Mucosa of stomach (tissue), 1 donor: ENCODE data around the gene BAD.
A peak's percentile ranks its signal among the peaks of the same experiment; 100 is the strongest.
"Not testable (repeated sequence)": the region's sequence is repeated elsewhere in the genome, so short reads cannot be mapped to it uniquely, and the experiment has no call there.

Source experiments
- H3K27me3 ChIP-seq: one replicate; pipeline ENCODE4 v1.7.0; 2013; ENCODE audit warnings: mild to moderate bottlenecking, low read length; ENCODE audit not compliant: control insufficient read depth, insufficient read depth
- H3K36me3 ChIP-seq: one replicate; pipeline ENCODE4 v1.7.0; 2013; ENCODE audit warnings: low read length; ENCODE audit not compliant: control insufficient read depth, insufficient read depth
- H3K4me1 ChIP-seq: one replicate; pipeline ENCODE4 v1.7.0; 2013; ENCODE audit warnings: mild to moderate bottlenecking, low read length; ENCODE audit not compliant: control insufficient read depth, insufficient read depth
- H3K4me3 ChIP-seq: one replicate; pipeline ENCODE4 v1.7.0; 2013; ENCODE audit warnings: low read length
- H3K9ac ChIP-seq: one replicate; pipeline ENCODE4 v1.7.0; 2013; ENCODE audit warnings: mild to moderate bottlenecking, low read length, moderate library complexity
- H3K9me3 ChIP-seq: one replicate; pipeline ENCODE4 v1.7.0; 2013; ENCODE audit warnings: mild to moderate bottlenecking, low read length, moderate library complexity; ENCODE audit not compliant: control insufficient read depth
- donor health status: Pancreatic carcinoma.

The BAD gene

DNA sequence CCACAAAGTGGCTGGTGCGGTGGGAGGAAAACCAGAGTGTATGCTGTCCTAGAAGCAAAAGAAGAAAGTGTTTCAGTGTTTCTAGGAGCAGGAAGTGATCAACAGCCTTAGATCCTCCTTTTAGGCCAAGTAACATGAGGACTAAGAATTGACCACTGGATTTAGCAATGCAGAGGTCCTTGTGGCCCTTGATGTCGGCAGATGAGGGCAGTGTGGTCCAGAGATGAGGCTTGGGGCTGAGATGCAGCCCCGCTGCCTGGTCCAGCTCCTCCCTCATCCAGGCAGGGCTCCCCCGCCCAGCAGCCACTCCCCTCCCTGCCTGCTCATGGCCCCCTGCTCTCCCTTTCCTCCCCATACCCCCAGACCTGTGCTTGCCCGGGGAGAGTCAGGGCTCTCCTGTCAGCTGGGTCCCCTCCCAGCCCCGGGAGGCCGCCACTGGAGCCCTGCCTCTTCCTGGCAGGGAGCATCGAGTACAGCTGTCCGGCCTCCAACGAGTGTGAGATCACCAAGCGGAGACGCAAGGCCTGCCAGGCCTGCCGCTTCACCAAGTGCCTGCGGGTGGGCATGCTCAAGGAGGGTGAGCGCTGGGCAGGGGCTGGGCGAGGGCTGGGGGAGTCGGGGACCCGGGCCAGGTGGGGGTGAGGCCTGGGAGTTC, 29.2 kb upstream of the BAD start:
- Histone ChIP-seq H3K4me3 (no peak overlapping the region), H3K27me3 (no peaks in the 10 kb centered on the region), H3K9ac (no peak overlapping the region), H3K9me3 (no peaks in the 10 kb centered on the region), H3K36me3 (peaks cover 14% of the 10 kb centered on the region), H3K4me1 (peaks cover 7% of the 10 kb centered on the region)

DNA sequence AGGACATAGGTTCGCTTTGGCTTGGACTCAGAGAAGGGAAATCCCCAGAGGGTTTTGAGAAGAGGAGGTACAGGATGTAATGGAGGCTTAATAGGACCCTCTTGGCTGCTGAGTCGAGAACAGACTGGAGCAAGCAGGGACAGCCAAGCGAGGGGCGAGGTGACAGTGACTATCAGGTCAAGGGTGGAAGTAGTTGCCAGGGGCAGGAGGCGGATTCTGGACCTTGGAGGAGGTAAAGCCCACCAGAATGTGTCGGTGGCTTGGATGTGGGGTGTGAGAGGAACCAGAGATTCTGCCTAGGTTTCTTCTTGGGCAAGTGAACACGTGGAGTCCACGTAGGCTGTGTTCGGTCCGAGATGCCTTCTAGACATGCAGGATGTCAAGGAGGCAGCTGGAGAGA, 28.5 kb upstream of the BAD start:
- no peaks in the 10 kb centered on the region for H3K9me3 ChIP-seq
- H3K4me3 ChIP-seq, result no peak overlapping the region
- H3K4me1 ChIP-seq, result peaks cover 7% of the 10 kb centered on the region
- H3K9ac ChIP-seq, result no peak overlapping the region
- peaks cover 14% of the 10 kb centered on the region for H3K36me3 ChIP-seq
- no peaks in the 10 kb centered on the region for H3K27me3 ChIP-seq

GRCh38 chr11:64307795-64308194, 23.3 kb upstream of the BAD start:
- H3K9ac ChIP-seq, H3K27me3 ChIP-seq, H3K4me3 ChIP-seq, H3K9me3 ChIP-seq, H3K36me3 ChIP-seq: not testable (repeated sequence)
- H3K4me1 ChIP-seq, result peaks cover 25% of the 10 kb centered on the region

- Histone ChIP-seq H3K9ac (peak overlapping the region; percentile 70), H3K27me3 (no peaks in the 10 kb centered on the region), H3K4me3 (peak overlapping the region; percentile 87), H3K4me1 (peaks cover 25% of the 10 kb centered on the region), H3K36me3 (no peaks in the 10 kb centered on the region), H3K9me3 (no peaks in the 10 kb centered on the region)
Observed at GRCh38 chr11:64306876-64307622, 22.6 kb upstream of the BAD start.

- no peaks in the 10 kb centered on the region for H3K27me3 ChIP-seq
- peak overlapping the region; percentile 70 for H3K9ac ChIP-seq
- no peaks in the 10 kb centered on the region for H3K36me3 ChIP-seq
- H3K4me1 ChIP-seq, result peaks cover 25% of the 10 kb centered on the region
- H3K9me3 ChIP-seq, result no peaks in the 10 kb centered on the region
- H3K4me3 ChIP-seq, result peak overlapping the region; percentile 87
Observed at GRCh38 chr11:64306563-64306875, 22.1 kb upstream of the BAD start.

DNA sequence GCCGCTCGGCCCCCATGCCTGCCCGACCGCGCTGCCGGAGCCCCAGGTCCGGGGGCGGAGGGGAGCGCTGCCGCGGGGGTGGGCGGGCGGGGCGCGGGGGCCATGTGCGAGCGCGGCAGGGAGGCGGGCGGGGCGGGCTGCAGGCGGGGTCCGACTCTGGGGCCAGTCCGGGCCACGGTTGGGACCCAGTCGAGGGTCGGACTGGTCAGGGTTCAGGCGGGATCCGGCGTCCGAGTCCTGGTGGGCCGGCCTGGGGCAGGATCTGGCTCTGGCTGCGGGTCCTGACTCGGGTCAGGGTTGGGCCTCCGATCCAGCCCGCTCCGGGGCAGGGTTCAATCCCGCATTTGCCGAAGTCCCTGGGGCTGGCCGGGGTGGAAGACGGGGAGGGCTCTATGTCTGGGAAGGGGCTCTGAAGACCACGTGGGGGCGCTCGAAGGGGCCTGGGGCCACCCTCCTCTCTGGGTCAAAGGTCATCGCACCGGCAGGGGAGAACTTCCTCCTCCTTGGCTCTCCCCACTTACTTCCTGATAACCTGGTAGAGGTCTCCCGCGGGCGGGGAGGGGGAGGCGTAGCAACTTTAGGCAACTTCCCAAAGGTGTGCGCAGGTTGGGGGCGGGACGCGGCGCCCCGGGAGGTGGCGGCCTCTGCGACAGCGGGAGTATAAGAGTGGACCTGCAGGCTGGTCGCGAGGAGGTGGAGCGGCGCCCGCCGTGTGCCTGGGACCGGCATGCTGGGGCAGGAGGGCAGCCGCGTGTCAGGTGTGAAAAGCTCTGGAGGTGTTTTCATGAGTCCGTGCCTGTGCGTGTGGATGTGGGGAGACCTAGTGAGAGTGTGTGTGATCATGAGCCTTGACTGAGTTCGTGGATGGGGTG, 21.5 kb upstream of the BAD start:
- Histone ChIP-seq H3K36me3 (no peaks in the 10 kb centered on the region), H3K9me3 (no peaks in the 10 kb centered on the region), H3K27me3 (peaks cover 1% of the 10 kb centered on the region), H3K9ac (peak overlapping the region; percentile 70), H3K4me3 (peak overlapping the region; percentile 87), H3K4me1 (peaks cover 25% of the 10 kb centered on the region)

DNA sequence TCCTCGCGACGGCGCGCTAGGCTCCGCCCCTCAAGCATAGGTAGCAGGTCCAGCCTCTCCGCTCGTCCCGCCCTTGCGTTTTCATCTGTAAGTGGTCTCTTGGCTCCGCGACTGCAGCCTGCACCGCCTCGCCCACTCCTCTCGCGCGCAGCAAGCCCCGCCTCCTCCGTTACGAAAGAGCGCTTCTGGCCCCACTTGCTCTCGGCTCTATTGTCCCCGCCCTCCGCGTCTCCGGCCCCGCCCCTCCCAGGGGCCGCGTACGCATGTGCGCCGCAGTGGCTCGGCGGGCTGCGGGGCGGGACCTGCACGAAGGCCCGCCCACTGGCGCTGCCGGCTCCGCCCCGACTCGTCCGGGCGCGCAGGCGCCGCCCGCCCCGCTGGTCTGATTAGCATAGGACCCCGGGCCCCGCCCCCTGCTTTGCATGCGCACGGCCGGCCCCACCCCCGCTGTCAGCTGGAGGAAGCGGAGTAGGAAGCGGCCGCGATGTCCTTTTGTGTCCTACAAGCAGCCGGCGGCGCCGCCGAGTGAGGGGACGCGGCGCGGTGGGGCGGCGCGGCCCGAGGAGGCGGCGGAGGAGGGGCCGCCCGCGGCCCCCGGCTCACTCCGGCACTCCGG, 20.7 kb upstream of the BAD start, which contains the start of gene ESRRA:
ESRRA (plus strand) TSS at position 450 of the 616 bp plus-strand sequence. CDS start 1,656 bp downstream, outside the sequence.
- Histone ChIP-seq H3K9ac (peak within 1 kb of the TSS; percentile 82), H3K9me3 (no peaks in the 10 kb centered on the region), H3K27me3 (peaks cover 9% of the 10 kb centered on the region), H3K4me3 (peak within 1 kb of the TSS; percentile 87), H3K36me3 (no peaks in the 10 kb centered on the region), H3K4me1 (peaks cover 33% of the 10 kb centered on the region)

GRCh38 chr11:64304316-64305072, 20.0 kb upstream of the BAD start:
- H3K27me3 ChIP-seq, result peaks cover 16% of the 10 kb centered on the region
- H3K9me3 ChIP-seq, result no peaks in the 10 kb centered on the region
- peak overlapping the region; percentile 64 for H3K4me3 ChIP-seq
- H3K4me1 ChIP-seq, result peaks cover 39% of the 10 kb centered on the region
- peak overlapping the region; percentile 82 for H3K9ac ChIP-seq
- H3K36me3 ChIP-seq, result no peaks in the 10 kb centered on the region

DNA sequence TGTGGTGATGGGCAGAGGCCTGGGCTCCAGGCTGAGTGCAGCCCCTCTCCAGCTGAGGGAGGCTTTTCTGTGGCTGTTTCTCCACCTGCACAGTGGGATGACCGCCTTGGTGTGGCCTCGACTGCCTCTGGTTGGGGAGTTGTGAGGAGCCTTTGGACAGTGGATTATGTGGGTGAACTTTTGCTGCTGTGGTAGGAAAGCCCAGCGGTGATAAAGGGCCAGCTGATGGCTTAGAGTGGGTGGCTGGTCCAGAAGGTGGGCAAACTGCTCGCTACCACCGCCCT, 19.5 kb upstream of the BAD start:
- H3K4me1 ChIP-seq, result peaks cover 45% of the 10 kb centered on the region
- peak overlapping the region; percentile 82 for H3K9ac ChIP-seq
- no peaks in the 10 kb centered on the region for H3K36me3 ChIP-seq
- H3K4me3 ChIP-seq, result peak overlapping the region; percentile 64
- H3K9me3 ChIP-seq, result no peaks in the 10 kb centered on the region
- H3K27me3 ChIP-seq, result peaks cover 21% of the 10 kb centered on the region

DNA sequence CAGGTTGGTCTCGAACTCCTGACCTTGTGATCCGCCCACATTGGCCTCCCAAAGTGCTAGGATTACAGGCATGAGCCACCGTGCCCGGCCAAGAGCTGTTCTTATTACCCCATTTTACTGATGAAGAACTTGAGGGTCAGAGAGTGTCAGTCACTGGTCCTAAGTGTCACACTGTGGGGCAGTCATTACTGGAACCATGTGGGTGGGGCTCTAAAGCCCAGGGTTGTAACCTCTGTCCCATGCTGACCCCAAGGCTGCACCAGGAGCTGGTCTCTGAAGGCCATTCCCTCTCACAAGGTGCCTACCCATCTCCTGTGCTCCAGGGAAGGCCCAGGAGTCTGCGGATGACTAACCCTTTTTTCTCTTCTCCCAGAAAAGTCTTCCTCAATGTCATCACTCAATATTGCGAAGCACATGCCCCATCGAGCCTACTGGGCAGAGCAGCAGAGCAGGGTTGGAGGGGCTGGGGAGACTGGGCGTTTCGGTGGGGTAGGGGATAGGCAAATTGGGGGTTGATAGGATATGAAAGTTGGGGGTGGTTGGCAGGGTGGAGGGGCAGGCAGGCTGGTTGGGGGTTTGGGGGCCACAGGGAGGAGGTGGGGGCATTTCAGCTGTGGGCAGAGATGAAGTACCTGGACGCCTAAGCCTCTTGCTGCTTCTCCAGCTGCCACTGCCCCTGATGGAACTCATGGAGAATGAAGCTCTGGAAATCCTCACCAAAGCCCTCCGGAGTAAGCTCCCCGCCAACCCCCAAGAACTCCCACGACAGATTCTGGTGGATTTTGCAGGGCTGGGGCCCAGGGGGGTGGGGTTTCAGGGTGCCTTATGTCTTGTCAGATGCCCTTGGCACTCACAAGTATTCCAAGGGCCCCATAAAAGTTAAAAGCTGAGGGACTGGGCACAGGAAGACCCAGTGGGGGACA, 18.9 kb upstream of the BAD start:
- Histone ChIP-seq H3K4me3 (no peak overlapping the region), H3K4me1 (peaks cover 45% of the 10 kb centered on the region)

More for the DNA sequence above, 18.9 kb upstream of the BAD start:
- peaks cover 26% of the 10 kb centered on the region for H3K27me3 ChIP-seq
- H3K36me3 ChIP-seq, result no peaks in the 10 kb centered on the region
- peak overlapping the region; percentile 82 for H3K9ac ChIP-seq
- H3K9me3 ChIP-seq, result no peaks in the 10 kb centered on the region
